ENCODE measurements around the gene BZW1. TPM values are rescaled to one million over a fixed set of nuclear protein-coding genes. Genes with fewer than 3 reads are reported as not detected.

BZW1 gene
- total RNA-seq, 8 experiments from 2014 or later: 137 to 325 (median 205) TPM

- peak in 3 of 8 experiments; percentile 9 to 38 (median 24) for ATAC-seq (replicated peaks in 6 of 8)
- in situ Hi-C loops (cut with MboI; ENCODE audit: low pct_unique_long_range_greater_than_20kb in 2 of 9, low sequenced_read_pairs in 9 of 9, unreplicated experiment in 9 of 9): no loop called here
- no peak overlapping the region for H3K4me3 ChIP-seq
- no peak overlapping the region for H3K27ac ChIP-seq
- H3K4me1 ChIP-seq (replicated peaks in 1 of 2): no peaks in the 10 kb centered on the region
- 70 to 100% (median 100%) methylated on average over 1 to 4 of the region's 6 CpGs; no CpG with 5 or more reads in 3 of the 10 experiments for WGBS, 10 experiments
Measured at GRCh38 chr2:200851398-200852248, 39.9 kb downstream of the BZW1 start.

- H3K4me3 ChIP-seq: no peak overlapping the region
- 71 to 100% (median 93%) methylated on average over 1 to 2 of the region's 2 CpGs; no CpG with 5 or more reads in 1 of the 10 experiments for WGBS, 10 experiments
- no peak for ATAC-seq (replicated peaks in 6 of 8)
- H3K27ac ChIP-seq: no peak overlapping the region
- in situ Hi-C loops (cut with MboI; ENCODE audit: low pct_unique_long_range_greater_than_20kb in 2 of 9, low sequenced_read_pairs in 9 of 9, unreplicated experiment in 9 of 9): no loop called here
- H3K4me1 ChIP-seq (replicated peaks in 1 of 2): no peaks in the 10 kb centered on the region
Measured at GRCh38 chr2:200852605-200853004, 40.9 kb downstream of the BZW1 start.

GRCh38 chr2:200856806-200857205 is 45.1 kb downstream of the BZW1 start:
- in situ Hi-C loops (cut with MboI; ENCODE audit: low pct_unique_long_range_greater_than_20kb in 2 of 9, low sequenced_read_pairs in 9 of 9, unreplicated experiment in 9 of 9): no loop called here
- Histone ChIP-seq H3K4me3 (no peak overlapping the region), H3K27ac (no peak overlapping the region), H3K4me1 (replicated peaks in 1 of 2) (peaks cover 12 to 15% of the 10 kb centered on the region in 2 donors)
- ATAC-seq (replicated peaks in 6 of 8): no peak
- 45 to 100% (median 86%) methylated on average over 1 to 8 of the region's 8 CpGs for WGBS, 10 experiments

GRCh38 chr2:200860092-200860795 is 48.5 kb downstream of the BZW1 start:
- H3K4me3 ChIP-seq: peak overlapping the region in 2 of 5 donors; percentile 86 to 99
- in situ Hi-C loops (cut with MboI; ENCODE audit: low pct_unique_long_range_greater_than_20kb in 2 of 9, low sequenced_read_pairs in 9 of 9, unreplicated experiment in 9 of 9): no loop called here
- 7 to 96% (median 85%) methylated on average over 3 to 12 of the region's 12 CpGs for WGBS, 10 experiments
- peaks cover 12 to 15% of the 10 kb centered on the region in 2 donors for H3K4me1 ChIP-seq (replicated peaks in 1 of 2)
- peak in 1 of 8 experiments; percentile 5 for ATAC-seq (replicated peaks in 6 of 8)
- H3K27ac ChIP-seq: no peak overlapping the region

- in situ Hi-C loops (cut with MboI; ENCODE audit: low pct_unique_long_range_greater_than_20kb in 2 of 9, low sequenced_read_pairs in 9 of 9, unreplicated experiment in 9 of 9): no loop called here
- peaks cover 12 to 15% of the 10 kb centered on the region in 2 donors for H3K4me1 ChIP-seq (replicated peaks in 1 of 2)
- H3K27ac ChIP-seq: peak overlapping the region in 1 of 2 donors; percentile 98
- WGBS, 10 experiments: 0 to 80% (median 17%) methylated on average over 1 to 4 of the region's 4 CpGs
- no peak for ATAC-seq (replicated peaks in 6 of 8)
- peak overlapping the region; percentile 79 to 99 (median 88) for H3K4me3 ChIP-seq
Measured at GRCh38 chr2:200861617-200862155, 50.0 kb downstream of the BZW1 start.

GRCh38 chr2:200862532-200863000 is 50.9 kb downstream of the BZW1 start:
- Histone ChIP-seq H3K4me1 (replicated peaks in 1 of 2) (peaks cover 12 to 15% of the 10 kb centered on the region in 2 donors), H3K4me3 (peak overlapping the region; percentile 79 to 99 (median 88)), H3K27ac (peak overlapping the region; percentile 98 to 99)
- peak in 6 of 8 experiments; percentile 4 to 52 (median 33) for ATAC-seq (replicated peaks in 6 of 8)
- in situ Hi-C loops (cut with MboI; ENCODE audit: low pct_unique_long_range_greater_than_20kb in 2 of 9, low sequenced_read_pairs in 9 of 9, unreplicated experiment in 9 of 9): no loop called here
- WGBS, 10 experiments: 0 to 4% (median 0%) methylated on average over 5 to 12 of the region's 13 CpGs; no CpG with 5 or more reads in 1 of the 10 experiments

- ATAC-seq (replicated peaks in 6 of 8): peak in 6 of 8 experiments; percentile 3 to 11 (median 9)
Measured at GRCh38 chr2:200863782-200864175, 52.1 kb downstream of the BZW1 start.

GRCh38 chr2:200864176-200865034 is 52.7 kb downstream of the BZW1 start, which contains the start of gene CLK1:
TSS of gene CLK1 (minus strand) at chr2:200864658. CDS start at chr2:200861862, 2,796 bp downstream.
- Histone ChIP-seq H3K4me1 (replicated peaks in 1 of 2) (peaks cover 12 to 15% of the 10 kb centered on the region in 2 donors), H3K27ac (peak within 1 kb of the TSS; percentile 98 to 99), H3K4me3 (peak within 1 kb of the TSS; percentile 79 to 99 (median 88))
- in situ Hi-C loops (cut with MboI; ENCODE audit: low pct_unique_long_range_greater_than_20kb in 2 of 9, low sequenced_read_pairs in 9 of 9, unreplicated experiment in 9 of 9): no loop called here
- 0 to 24% (median 6%) methylated on average over 4 to 29 of the region's 89 CpGs; no CpG with 5 or more reads in 4 of the 10 experiments for WGBS, 10 experiments
- ATAC-seq (replicated peaks in 6 of 8): peak; percentile 78 to 91 (median 86)

More at GRCh38 chr2:200863782-200864175, 52.1 kb downstream of the BZW1 start:
- WGBS, 10 experiments: 0 to 5% (median 0%) methylated on average over 1 to 18 of the region's 19 CpGs; no CpG with 5 or more reads in 1 of the 10 experiments
- peak overlapping the region; percentile 79 to 99 (median 88) for H3K4me3 ChIP-seq
- H3K27ac ChIP-seq: peak overlapping the region; percentile 98 to 99
- in situ Hi-C loops (cut with MboI; ENCODE audit: low pct_unique_long_range_greater_than_20kb in 2 of 9, low sequenced_read_pairs in 9 of 9, unreplicated experiment in 9 of 9): no loop called here
- peaks cover 12 to 15% of the 10 kb centered on the region in 2 donors for H3K4me1 ChIP-seq (replicated peaks in 1 of 2)

- ATAC-seq (replicated peaks in 6 of 8): no peak
Measured at GRCh38 chr2:200869014-200869413, 57.3 kb downstream of the BZW1 start.

GRCh38 chr2:200871151-200871550 is 59.4 kb downstream of the BZW1 start:
- no peaks in the 10 kb centered on the region for H3K4me1 ChIP-seq (replicated peaks in 1 of 2)
- H3K27ac ChIP-seq: no peak overlapping the region
- in situ Hi-C loops (cut with MboI; ENCODE audit: low pct_unique_long_range_greater_than_20kb in 2 of 9, low sequenced_read_pairs in 9 of 9, unreplicated experiment in 9 of 9): no loop called here
- ATAC-seq (replicated peaks in 6 of 8): no peak
- no peak overlapping the region for H3K4me3 ChIP-seq
- WGBS, 10 experiments: 0 to 100% (median 83%) methylated on average over 1 to 3 of the region's 3 CpGs; no CpG with 5 or more reads in 1 of the 10 experiments

More at GRCh38 chr2:200869014-200869413, 57.3 kb downstream of the BZW1 start:
- H3K4me3 ChIP-seq: no peak overlapping the region
- H3K27ac ChIP-seq: no peak overlapping the region
- H3K4me1 ChIP-seq (replicated peaks in 1 of 2): no peaks in the 10 kb centered on the region
- 78 to 100% (median 94%) methylated on average over 1 to 2 of the region's 2 CpGs; no CpG with 5 or more reads in 4 of the 10 experiments for WGBS, 10 experiments
- in situ Hi-C loops (cut with MboI; ENCODE audit: low pct_unique_long_range_greater_than_20kb in 2 of 9, low sequenced_read_pairs in 9 of 9, unreplicated experiment in 9 of 9): no loop called here

- ATAC-seq (replicated peaks in 6 of 8): no peak
- Histone ChIP-seq H3K4me1 (replicated peaks in 1 of 2) (no peaks in the 10 kb centered on the region), H3K4me3 (no peak overlapping the region), H3K27ac (no peak overlapping the region)
- WGBS, 10 experiments: 100% methylated on average over 2 to 3 of the region's 6 CpGs; no CpG with 5 or more reads in 5 of the 10 experiments
- in situ Hi-C loops (cut with MboI; ENCODE audit: low pct_unique_long_range_greater_than_20kb in 2 of 9, low sequenced_read_pairs in 9 of 9, unreplicated experiment in 9 of 9): no loop called here
Measured at GRCh38 chr2:200873560-200873959, 61.9 kb downstream of the BZW1 start.

Data from motor neuron (in vitro differentiated cells).